H1 (cell line): Measurements from ENCODE around the gene DNAJB13. TPM values are rescaled to one million over a fixed set of nuclear protein-coding genes. Genes with fewer than 3 reads are reported as not detected.

Experiments
- CBX8 ChIP-seq: fragments of 300-800, 300-1000 bp; sonication (generic); IDR thresholded peaks from 2 replicates; pipeline ENCODE4 v1.7.1; 2016; ENCODE audit warnings: low read depth, low read length, borderline replicate concordance
- CEBPB ChIP-seq: IDR thresholded peaks from 2 replicates; pipeline ENCODE4 v1.6.1; 2012; ENCODE audit warnings: low read depth, low read length
- CHD7 ChIP-seq: fragments of 300-600 bp; sonication (generic); IDR thresholded peaks from 2 replicates; pipeline ENCODE4 v1.7.1; 2012; ENCODE audit warnings: low read length, moderate library complexity, mild to moderate bottlenecking, inconsistent platforms; ENCODE audit not compliant: insufficient replicate concordance
- GABPA ChIP-seq: IDR thresholded peaks from 2 replicates; pipeline ENCODE4 v1.6.1; 2011; ENCODE audit warnings: mild to moderate bottlenecking, low read length, moderate library complexity, borderline replicate concordance; ENCODE audit not compliant: insufficient read depth
- GTF2F1 ChIP-seq: IDR thresholded peaks from 2 replicates; pipeline ENCODE4 v1.6.1; 2012; ENCODE audit warnings: low read depth, low read length, improper control_type of control experiment, borderline replicate concordance
- KDM4A ChIP-seq: IDR thresholded peaks from one replicate; pipeline ENCODE4 v1.7.1; 2012; ENCODE audit warnings: low read depth, mild to moderate bottlenecking, moderate library complexity, low read length, inconsistent platforms; ENCODE audit not compliant: severe bottlenecking
- KDM5A ChIP-seq: fragments of 200-600 bp; IDR thresholded peaks from 2 replicates; pipeline ENCODE4 v1.7.1; 2012; ENCODE audit warnings: mild to moderate bottlenecking, low read length, inconsistent platforms, mixed read lengths
- MAX ChIP-seq: IDR thresholded peaks from 2 replicates; pipeline ENCODE4 v1.6.1; 2012; ENCODE audit warnings: inconsistent platforms
- NANOG ChIP-seq: IDR thresholded peaks from 2 replicates; pipeline ENCODE4 v1.6.1; 2011; ENCODE audit warnings: low read length, low read depth, mild to moderate bottlenecking, inconsistent platforms; ENCODE audit not compliant: insufficient read depth, poor library complexity, severe bottlenecking
- SP2 ChIP-seq: IDR thresholded peaks from 2 replicates; pipeline ENCODE4 v1.6.1; 2012; ENCODE audit warnings: mild to moderate bottlenecking, low read length, inconsistent platforms
- TCF12 ChIP-seq: IDR thresholded peaks from 2 replicates; pipeline ENCODE4 v1.6.1; 2011; ENCODE audit warnings: low read depth, mild to moderate bottlenecking, low read length
- polyA plus RNA-seq, 7 experiments: library from polyadenylated mRNA; depleted of rRNA in 3 of 7; stranded (reverse) in 5 of 7; unstranded in 2 of 7; fragments of >200 nt in 5 of 7; fragments of 200-250 nt in 2 of 7; gene quantifications; 1 replicate in 5 of 7; 2 replicates in 1 of 7; 4 replicates in 1 of 7; pipeline versions ENCODE4 v1.2.1 to v1.2.3, GENCODE V29; 2011 to 2013; ENCODE audit warnings: missing spikeins in 2 of 7, mixed read lengths in 2 of 7
- total RNA-seq: library from RNA; stranded (reverse); fragmentation: NEBNext Ultra II Directional; extraction: Animal tissue kit (Norgen Biotek cat#: 25700); gene quantifications from 2 replicates; pipeline ENCODE4 v1.2.1, GENCODE V29; 2021

DNAJB13 gene
- total and polyA plus RNA-seq, 2 of the 8 experiments (the other 6 are each of a cell fraction or from before 2014, with no cell fraction given): 0.27 TPM; not detected in 1

- TF ChIP-seq CHD7 (no peak), CBX8 (no peak), KDM5A (no peak), GABPA (no peak), CEBPB (no peak), TCF12 (no peak), KDM4A (no peak), NANOG (no peak), GTF2F1 (no peak), SP2 (no peak), MAX (no peak)
Observed at GRCh38 chr11:73996161-73996747, 45.4 kb downstream of the DNAJB13 start (continued).
